GM19025 (cell line): Measurements from ENCODE around the gene APAF1.

ENCODE experiments used
- ATAC-seq: cut with Tn5 transposase; IDR thresholded peaks from one replicate; pipeline ENCODE4 v1.9.1; 2021; ENCODE audit warnings: mild to moderate bottlenecking, low read depth, moderate library complexity; ENCODE audit not compliant: unreplicated experiment

The APAF1 gene

DNA sequence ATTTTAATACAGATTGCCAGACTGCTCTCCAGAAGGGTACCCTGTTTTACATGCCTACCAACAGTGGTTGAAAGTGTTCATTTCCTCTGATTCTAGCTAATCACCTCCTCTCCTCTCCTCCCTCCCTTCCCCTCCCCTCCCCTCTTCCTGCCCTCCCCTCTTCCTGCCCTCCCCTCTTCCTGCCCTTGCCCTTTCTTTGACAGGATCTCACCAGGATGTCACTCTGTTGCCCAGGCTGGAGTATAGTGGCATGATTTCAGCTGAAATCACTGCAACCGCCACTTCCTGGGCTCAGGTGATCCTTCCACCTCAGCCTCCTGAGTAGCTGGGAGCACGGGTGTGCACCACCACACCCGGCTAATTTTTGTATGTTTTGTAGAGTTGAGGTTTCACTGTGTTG is 24.7 kb downstream of the APAF1 start:
- no peak for ATAC-seq

DNA sequence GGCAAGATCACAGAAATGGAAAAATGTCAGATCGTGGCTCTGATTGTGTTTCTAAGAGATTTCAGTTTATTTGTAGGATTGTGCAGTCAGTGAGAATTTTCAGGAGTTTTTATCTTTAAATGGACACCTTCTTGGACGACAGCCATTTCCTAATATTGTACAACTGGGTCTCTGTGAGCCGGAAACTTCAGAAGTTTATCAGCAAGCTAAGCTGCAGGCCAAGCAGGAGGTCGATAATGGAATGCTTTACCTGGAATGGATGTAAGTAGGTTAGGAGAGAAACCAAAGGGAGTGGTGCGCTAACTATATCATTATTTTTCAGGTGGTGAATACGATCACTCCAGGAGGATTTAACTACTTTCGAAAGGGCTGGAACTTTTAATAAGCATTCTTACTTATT is 26.4 kb downstream of the APAF1 start:
- no peak for ATAC-seq

- ATAC-seq: no peak
Measured at GRCh38 chr12:98674841-98675240, 29.8 kb downstream of the APAF1 start.

DNA sequence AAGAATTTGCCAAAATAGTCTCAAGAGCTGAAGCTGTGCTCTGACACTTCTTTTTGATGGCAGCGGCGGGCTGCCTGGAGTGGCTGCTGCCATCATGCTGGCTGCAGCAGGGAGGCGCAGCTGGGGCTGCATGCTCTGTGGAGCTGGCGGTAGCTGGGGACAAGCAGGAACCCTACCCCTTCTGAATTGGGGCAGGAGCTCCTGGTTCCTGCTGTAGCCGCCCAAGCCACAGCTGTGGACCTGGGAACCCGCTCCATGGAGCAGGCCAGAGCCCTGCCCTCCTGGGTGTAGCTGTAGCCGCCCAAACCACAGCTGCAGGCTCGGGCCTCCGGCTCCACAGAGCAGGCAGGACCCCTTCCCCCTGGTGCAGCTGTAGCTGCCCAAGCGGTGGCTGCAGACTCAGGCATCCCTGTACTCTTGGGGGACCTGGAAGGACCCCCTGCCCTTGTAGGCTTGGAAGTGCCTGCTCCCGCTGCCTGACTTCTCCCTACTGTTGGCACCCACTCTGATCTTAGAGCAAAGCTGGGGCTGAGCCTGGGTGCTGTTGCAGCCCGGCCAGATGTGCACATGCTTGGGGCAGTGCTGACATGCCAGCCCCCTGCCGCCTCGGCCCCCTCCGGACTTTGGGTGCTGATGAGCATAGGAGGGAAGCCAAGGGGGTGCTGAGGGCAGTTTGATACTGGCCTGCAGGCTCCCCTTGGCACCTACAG is 33.3 kb downstream of the APAF1 start:
- ATAC-seq: no peak

GRCh38 chr12:98678946-98679610 is 34.0 kb downstream of the APAF1 start:
- no peak for ATAC-seq

DNA sequence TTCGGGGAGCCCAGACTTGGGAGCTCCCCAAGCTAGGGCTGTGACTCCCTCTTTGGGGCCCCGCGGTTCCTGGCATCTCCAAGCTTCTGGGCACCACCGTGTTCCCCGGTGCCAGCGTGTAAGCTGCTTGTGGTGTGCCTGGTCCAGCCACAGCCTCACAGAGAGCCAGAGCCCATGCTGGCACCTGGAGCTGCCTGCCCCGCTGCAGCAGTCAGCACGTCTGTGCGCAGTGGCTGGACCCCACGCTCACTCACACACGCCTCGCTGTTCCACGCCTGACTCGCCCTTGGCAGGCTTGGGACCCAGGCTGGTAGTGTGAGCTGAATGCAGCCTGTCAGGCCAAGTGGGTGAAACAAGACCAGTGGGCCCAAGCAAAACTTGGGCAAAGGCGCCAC is 34.5 kb downstream of the APAF1 start:
- no peak for ATAC-seq

DNA sequence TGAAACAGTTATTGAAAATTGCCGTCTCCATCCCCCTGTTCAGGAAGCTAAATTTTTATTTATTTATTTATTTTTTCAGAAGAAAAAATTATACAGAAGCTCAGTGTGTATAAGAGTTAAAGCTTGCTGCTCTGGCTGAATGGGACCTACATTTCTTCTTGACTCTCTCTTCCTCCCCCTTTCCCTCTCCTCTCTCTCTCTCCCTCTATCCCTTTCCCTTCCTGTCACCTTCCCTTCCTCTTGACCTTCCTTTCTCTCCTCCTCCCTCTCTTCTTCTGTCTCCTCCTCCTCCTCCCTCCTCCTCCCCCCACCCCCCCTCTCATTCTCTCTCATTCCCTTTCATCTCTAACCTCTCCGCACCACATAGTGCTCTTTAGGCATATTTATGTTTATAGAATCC is 39.1 kb downstream of the APAF1 start:
- ATAC-seq: no peak

DNA sequence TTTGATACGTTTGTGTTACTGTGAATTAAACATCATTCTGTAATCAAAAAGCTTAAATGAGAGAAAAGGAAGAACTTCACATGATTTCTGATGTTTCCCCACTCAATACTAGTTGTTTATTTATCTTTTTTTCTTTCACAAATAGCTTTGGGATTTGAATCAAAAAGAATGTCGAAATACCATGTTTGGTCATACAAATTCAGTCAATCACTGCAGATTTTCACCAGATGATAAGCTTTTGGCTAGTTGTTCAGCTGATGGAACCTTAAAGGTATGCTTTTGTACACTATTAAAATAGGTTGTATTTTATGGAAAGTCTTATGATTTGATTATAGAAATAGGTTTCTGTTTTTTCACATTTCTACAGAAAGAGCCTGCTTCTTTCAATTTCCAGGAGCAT is 41.5 kb downstream of the APAF1 start:
- no peak for ATAC-seq

- ATAC-seq: no peak
Measured at GRCh38 chr12:98691351-98691750, 46.3 kb downstream of the APAF1 start.

DNA sequence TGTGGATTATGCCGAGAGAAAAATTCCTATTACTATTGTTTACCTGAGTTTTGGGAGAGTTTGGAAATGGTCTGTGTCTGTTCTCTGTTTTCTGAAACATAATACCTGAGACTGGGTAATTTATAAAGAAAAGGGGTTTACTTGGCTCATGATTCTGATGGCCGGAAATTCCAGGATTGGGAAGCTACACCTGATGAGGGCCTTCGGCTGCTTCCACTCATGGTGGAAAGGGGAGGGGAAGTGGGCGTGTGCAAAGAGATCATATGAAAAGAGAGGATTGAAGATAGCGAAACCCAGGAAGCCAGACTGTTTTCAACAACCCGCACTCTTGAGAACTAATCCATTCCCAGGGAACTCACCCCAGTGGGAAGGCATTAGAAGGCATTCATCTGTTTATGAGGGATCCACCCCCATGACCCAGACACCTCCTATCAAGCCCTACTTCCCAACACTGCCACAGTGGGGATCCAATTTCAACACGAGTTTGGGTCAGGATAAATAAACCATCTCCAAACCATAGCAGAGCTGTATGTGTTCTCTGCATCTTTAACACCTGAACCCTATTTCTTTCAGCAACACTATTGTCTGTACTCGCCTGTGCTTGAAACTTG is 51.1 kb downstream of the APAF1 start:
- no peak for ATAC-seq

DNA sequence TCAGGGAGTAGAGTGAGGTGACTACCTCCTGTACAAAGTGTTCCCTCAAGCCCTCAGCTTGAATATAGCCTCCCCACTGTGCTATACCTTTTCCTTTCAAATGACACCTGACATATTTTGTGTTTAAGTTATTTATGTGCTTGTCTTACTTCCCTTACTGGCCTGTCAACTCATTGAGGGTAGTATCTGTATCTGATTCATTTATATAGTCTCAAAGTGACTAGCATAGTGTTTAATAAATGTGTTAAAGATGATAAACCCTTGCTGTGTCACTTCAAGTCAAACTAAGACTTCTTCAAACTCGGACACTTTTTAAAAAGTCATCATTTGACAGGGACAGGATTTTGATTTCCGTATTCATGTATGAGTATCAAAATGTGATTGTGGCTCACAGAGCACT is 52.1 kb downstream of the APAF1 start:
- ATAC-seq: no peak

DNA sequence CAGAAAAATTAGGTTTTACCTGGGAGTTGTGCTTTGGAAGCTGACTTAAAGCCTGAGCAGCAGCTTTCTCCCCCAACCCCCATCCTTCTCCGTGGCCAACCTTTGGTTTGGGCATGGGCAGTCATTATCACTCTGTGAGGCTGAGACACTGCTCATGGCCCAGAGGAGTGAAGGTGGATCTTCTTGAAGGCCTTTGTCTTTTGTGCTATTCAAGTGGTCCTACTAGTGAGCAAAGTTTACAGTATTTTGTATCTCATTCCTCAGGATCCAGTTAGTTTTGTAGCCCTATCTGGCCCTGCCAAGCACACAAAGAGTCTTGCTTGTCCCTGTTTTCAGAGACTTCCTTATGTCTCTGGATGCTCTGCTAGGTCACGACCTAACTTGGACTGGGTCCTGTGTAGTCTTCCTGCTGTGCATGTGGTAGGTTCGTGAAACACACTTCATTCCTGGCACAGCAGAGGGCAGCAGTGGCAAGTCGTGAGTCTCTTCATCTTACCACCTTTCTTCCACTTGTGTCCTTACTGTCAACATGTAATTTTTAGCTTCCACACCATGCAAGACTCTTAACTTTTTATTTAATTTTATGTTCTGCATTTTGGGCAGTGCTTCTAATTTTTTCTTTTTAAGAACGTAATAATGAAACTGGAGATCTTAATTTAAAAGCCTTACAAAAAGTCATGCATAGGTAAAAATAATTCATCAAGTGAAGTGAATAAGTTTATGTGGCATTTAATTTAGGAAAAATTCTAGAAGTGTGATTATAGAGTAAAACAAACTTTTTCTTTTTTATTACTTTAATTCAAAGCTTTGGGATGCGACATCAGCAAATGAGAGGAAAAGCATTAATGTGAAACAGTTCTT is 53.7 kb downstream of the APAF1 start:
- peak; percentile 93 for ATAC-seq

DNA sequence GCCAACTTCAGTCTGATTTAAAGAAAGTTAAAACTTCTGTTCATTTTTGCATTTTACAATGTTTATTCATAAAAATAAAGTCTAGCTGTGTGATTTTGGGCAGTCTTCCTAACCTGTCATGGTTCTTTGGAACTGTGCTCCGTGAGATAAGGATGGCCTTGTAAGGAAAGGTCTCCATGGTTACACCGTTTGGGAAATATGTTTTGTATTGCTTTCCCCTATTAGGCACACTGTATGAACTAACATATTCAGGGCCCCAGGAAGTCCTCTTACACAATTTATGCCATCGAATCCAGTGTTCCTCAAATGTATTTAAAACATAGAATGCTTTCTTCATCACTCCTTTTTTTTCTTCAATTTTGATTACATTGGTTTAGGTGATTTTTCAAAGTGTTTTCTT is 54.5 kb downstream of the APAF1 start:
- ATAC-seq: no peak

- ATAC-seq: no peak
Measured at GRCh38 chr12:98701166-98701565, 56.1 kb downstream of the APAF1 start.

DNA sequence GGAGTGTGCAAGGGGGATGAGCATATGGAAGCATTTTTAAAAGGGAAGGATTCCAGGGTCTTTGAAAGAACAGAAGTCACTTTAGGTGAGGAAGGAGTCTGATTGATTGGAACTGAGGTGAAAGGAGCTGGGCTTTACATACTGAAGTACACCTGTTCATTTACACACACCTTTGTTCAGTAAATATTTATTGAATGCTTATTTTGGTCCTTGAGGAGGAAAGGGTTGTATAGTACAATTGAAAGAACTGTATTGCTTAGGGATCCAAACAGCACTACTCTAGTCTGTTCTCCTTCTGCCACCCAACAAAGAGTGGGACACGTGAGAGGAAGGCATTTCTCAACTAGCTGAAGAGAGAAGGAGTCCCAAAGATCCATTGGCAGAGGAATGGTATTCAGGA is 63.9 kb downstream of the APAF1 start:
- no peak for ATAC-seq

- no peak for ATAC-seq
Measured at GRCh38 chr12:98714426-98714825, 69.3 kb downstream of the APAF1 start.

DNA sequence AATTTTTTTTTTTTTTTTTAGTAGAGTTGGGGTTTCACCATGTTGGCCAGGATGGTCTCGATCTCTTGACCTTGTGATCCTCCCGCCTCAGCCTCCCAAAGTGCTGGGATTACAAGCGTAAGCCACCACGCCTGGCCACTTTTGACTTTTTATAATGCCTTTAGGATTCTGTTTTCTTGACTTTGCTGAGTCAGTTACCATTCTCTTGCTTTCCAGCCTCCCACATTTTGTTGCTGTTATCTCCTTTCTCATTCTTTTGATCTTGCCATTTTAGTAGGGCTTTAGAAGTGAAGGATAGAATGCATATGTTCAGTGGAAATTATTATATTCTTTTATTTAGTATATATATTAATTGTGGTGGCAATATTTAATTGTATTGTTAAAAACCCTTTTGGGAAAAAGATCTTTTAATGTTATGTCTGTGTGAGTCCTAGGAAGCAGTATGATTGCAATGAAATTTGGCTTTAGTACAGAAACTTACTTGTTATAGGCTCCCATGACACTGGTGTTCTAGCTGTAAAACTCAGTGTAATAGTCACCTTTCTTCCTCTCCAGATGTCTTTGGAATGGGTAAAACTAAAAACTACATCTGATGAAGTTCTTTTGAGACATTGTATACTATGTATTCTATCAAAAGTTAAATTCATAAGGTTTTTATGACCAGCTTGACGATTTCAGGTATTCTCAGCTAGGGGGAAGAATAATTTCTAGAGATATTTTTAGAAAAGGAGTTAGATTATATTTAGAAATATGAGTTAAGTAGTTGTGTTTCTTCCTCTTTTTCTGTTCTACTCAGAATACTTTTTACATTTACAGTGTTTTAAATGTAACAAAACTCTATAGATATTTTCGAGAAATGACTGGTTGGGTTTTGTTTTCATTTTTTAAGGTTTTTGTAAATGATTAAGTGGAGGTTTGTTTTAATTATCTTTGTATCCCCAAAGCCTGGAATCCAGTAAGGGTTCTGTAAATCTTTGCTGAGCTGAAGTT is 74.7 kb downstream of the APAF1 start:
- no peak for ATAC-seq

GRCh38 chr12:98721204-98721702 is 76.2 kb downstream of the APAF1 start:
- no peak for ATAC-seq

- ATAC-seq: no peak
Measured at GRCh38 chr12:98724384-98725155, 79.5 kb downstream of the APAF1 start.
